SK-N-SH treated with all-trans-retinoic acid at 6 μM for 48 hours (cell line): Measurements from ENCODE around the gene MGMT.

Source experiments
- ZFP3 ChIP-seq: fragments of 250-450 bp; sonication (Bioruptor Pico); IDR thresholded peaks from 2 replicates; pipeline ENCODE4 v1.5.0; 2020; ENCODE audit warnings: mild to moderate bottlenecking, moderate library complexity
- TF ChIP-seq, protein P1 (sequence below): fragments of 250-450 bp; sonication (Bioruptor Pico); IDR thresholded peaks from 2 replicates; pipeline ENCODE4 v1.8.0; 2020; ENCODE audit warnings: mild to moderate bottlenecking, moderate library complexity, borderline replicate concordance

GRCh38 chr10:129676014-129676413 lies 209.0 kb downstream of the MGMT start:
- TF ChIP-seq, protein P1, sequence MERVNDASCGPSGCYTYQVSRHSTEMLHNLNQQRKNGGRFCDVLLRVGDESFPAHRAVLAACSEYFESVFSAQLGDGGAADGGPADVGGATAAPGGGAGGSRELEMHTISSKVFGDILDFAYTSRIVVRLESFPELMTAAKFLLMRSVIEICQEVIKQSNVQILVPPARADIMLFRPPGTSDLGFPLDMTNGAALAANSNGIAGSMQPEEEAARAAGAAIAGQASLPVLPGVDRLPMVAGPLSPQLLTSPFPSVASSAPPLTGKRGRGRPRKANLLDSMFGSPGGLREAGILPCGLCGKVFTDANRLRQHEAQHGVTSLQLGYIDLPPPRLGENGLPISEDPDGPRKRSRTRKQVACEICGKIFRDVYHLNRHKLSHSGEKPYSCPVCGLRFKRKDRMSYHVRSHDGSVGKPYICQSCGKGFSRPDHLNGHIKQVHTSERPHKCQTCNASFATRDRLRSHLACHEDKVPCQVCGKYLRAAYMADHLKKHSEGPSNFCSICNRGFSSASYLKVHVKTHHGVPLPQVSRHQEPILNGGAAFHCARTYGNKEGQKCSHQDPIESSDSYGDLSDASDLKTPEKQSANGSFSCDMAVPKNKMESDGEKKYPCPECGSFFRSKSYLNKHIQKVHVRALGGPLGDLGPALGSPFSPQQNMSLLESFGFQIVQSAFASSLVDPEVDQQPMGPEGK (CRISPR knock-in tag): no peak
- no peak for TF ChIP-seq ZFP3 (CRISPR knock-in tag)
